Measurements from ENCODE around the gene OVOL1. TPM values are rescaled to one million over a fixed set of nuclear protein-coding genes. Genes with fewer than 3 reads are reported as not detected.
"Not testable (repeated sequence)": the region's sequence is repeated elsewhere in the genome, so short reads cannot be mapped to it uniquely, and the experiment has no call there.

Gene OVOL1
- total RNA-seq, 6 donors from 2014 or later = under 0.01 to 2.2 (median 0.77) TPM

- Histone ChIP-seq H3K27ac (no peak overlapping the region), H3K4me3 (no peak overlapping the region), H3K9me3 (no peaks in the 10 kb centered on the region), H3K27me3 (no peaks in the 10 kb centered on the region), H3K36me3 (no peaks in the 10 kb centered on the region), H3K4me1 (no peaks in the 10 kb centered on the region)
- DNase-seq = no peak
- 87 to 88% methylated on average over 8 of the region's 8 CpGs for WGBS, 2 donors
- no peak for ATAC-seq (ENCODE audit: low FRiP score in 2 of 2)
- TF ChIP-seq CTCF (IDR thresholded peaks at IDR 0.05) (no peak), POLR2A (IDR thresholded peaks at IDR 0.05) (no peak), EP300 (IDR thresholded peaks at IDR 0.05) (no peak)
Observed at GRCh38 chr11:65826984-65827735, 40.3 kb downstream of the OVOL1 start.

GRCh38 chr11:65829459-65829858 is 42.6 kb downstream of the OVOL1 start:
- Histone ChIP-seq H3K4me3 (no peak overlapping the region), H3K9me3 (no peaks in the 10 kb centered on the region), H3K36me3 (no peaks in the 10 kb centered on the region), H3K27me3 (no peaks in the 10 kb centered on the region), H3K27ac (no peak overlapping the region), H3K4me1 (peaks cover 6 to 17% (median 14%) of the 10 kb centered on the region in 4 donors)
- DNase-seq = no peak
- 61 to 71% methylated on average over 4 of the region's 4 CpGs for WGBS, 2 donors
- ATAC-seq (ENCODE audit: low FRiP score in 2 of 2) = no peak
- TF ChIP-seq POLR2AphosphoS5 (IDR thresholded peaks at IDR 0.05) = no peak
- TF ChIP-seq EP300 (IDR thresholded peaks at IDR 0.05) = no peak
- no peak for TF ChIP-seq CTCF (IDR thresholded peaks at IDR 0.05)
- no peak for TF ChIP-seq POLR2A (IDR thresholded peaks at IDR 0.05)

- not testable (repeated sequence) for H3K9me3 ChIP-seq; ATAC-seq (ENCODE audit: low FRiP score in 2 of 2); H3K4me3 ChIP-seq; H3K27me3 ChIP-seq; DNase-seq; H3K27ac ChIP-seq; H3K36me3 ChIP-seq
- H3K4me1 ChIP-seq = peaks cover 8 to 18% (median 16%) of the 10 kb centered on the region in 4 donors
Observed at GRCh38 chr11:65832231-65832630, 45.4 kb downstream of the OVOL1 start.

GRCh38 chr11:65833297-65834030 is 46.6 kb downstream of the OVOL1 start, which contains the start of gene SNX32:
Gene SNX32, plus strand, starts transcription at chr11:65833963. Its CDS starts 103 bp downstream, at chr11:65834066.
- Histone ChIP-seq H3K9me3 (no peaks in the 10 kb centered on the region), H3K36me3 (no peaks in the 10 kb centered on the region), H3K4me1 (peaks cover 8 to 18% (median 16%) of the 10 kb centered on the region in 4 donors), H3K27me3 (no peaks in the 10 kb centered on the region), H3K4me3 (peak within 1 kb of the TSS; percentile 36 to 64 (median 58)), H3K27ac (peak within 1 kb of the TSS in 3 of 4 donors; percentile 56 to 70 (median 70))
- peak; percentile 94 to 98 for DNase-seq
- peak in 1 of 6 experiments; percentile 29 for TF ChIP-seq CTCF (IDR thresholded peaks at IDR 0.05)
- peak in 1 of 2 donors; percentile 65 for TF ChIP-seq POLR2AphosphoS5 (IDR thresholded peaks at IDR 0.05)
- no peak for TF ChIP-seq EP300 (IDR thresholded peaks at IDR 0.05)
- peak in 1 of 4 donors; percentile 24 for TF ChIP-seq POLR2A (IDR thresholded peaks at IDR 0.05)
- WGBS, 2 donors = 3 to 4% methylated on average over 42 to 61 of the region's 63 CpGs
- ATAC-seq (ENCODE audit: low FRiP score in 2 of 2) = peak; percentile 98 to 100

- no peaks in the 10 kb centered on the region for H3K9me3 ChIP-seq
- 22 to 62% methylated on average over 3 to 6 of the region's 6 CpGs for WGBS, 2 donors
- ATAC-seq (ENCODE audit: low FRiP score in 2 of 2) (peak in 1 of 2 donors; percentile 29), DNase-seq (no peak)
- H3K4me3 ChIP-seq = peak overlapping the region; percentile 16 to 64 (median 58)
- peaks cover 8 to 18% (median 16%) of the 10 kb centered on the region in 4 donors for H3K4me1 ChIP-seq
- H3K27me3 ChIP-seq = no peaks in the 10 kb centered on the region
- H3K27ac ChIP-seq = peak overlapping the region in 1 of 4 donors; percentile 70
- no peaks in the 10 kb centered on the region for H3K36me3 ChIP-seq
- no peak for TF ChIP-seq EP300 (IDR thresholded peaks at IDR 0.05)
- no peak for TF ChIP-seq CTCF (IDR thresholded peaks at IDR 0.05)
- TF ChIP-seq POLR2A (IDR thresholded peaks at IDR 0.05) = no peak
- no peak for TF ChIP-seq POLR2AphosphoS5 (IDR thresholded peaks at IDR 0.05)
Observed at GRCh38 chr11:65834202-65834601, 47.3 kb downstream of the OVOL1 start.

Data from upper lobe of left lung (tissue), 6 donors.